ENCODE data around the gene RBMXL3.

The RBMXL3 gene

GRCh38 chrX:115234461-115234860, 45.3 kb downstream of the RBMXL3 start:
- Histone ChIP-seq H3K9ac (ENCODE audit: low read length) (no peak overlapping the region), H3K9me3 (ENCODE audit: insufficient read depth, low read length) (no peaks in the 10 kb centered on the region), H3K4me2 (ENCODE audit: low read length) (no peak overlapping the region), H2AFZ (ENCODE audit: low read depth, low read length) (no peak overlapping the region), H3K27ac (ENCODE audit: low read length) (no peak overlapping the region), H3K4me3 (ENCODE audit: low read length) (no peak overlapping the region), H3K27me3 (ENCODE audit: low read depth, low read length) (no peaks in the 10 kb centered on the region), H4K20me1 (ENCODE audit: insufficient read depth, low read length) (no peaks in the 10 kb centered on the region), H3K36me3 (replicated peaks; ENCODE audit: low read depth, low read length) (no peaks in the 10 kb centered on the region), H3K79me2 (ENCODE audit: low read length) (no peaks in the 10 kb centered on the region), H3K4me1 (ENCODE audit: low read length) (no peaks in the 10 kb centered on the region)
- TF ChIP-seq EZH2phosphoT487 (IDR thresholded peaks at IDR 0.05; ENCODE audit: low read depth), result no peak
- TF ChIP-seq CTCF (IDR thresholded peaks at IDR 0.05; ENCODE audit: low read depth, low read length), result no peak

GRCh38 chrX:115236560-115236959, 47.4 kb downstream of the RBMXL3 start:
- no peak overlapping the region for H3K4me3 ChIP-seq (ENCODE audit: low read length)
- H3K27me3 ChIP-seq (ENCODE audit: low read depth, low read length), result no peaks in the 10 kb centered on the region
- H3K79me2 ChIP-seq (ENCODE audit: low read length), result no peaks in the 10 kb centered on the region
- H3K9me3 ChIP-seq (ENCODE audit: insufficient read depth, low read length), result no peaks in the 10 kb centered on the region
- H3K27ac ChIP-seq (ENCODE audit: low read length), result no peak overlapping the region
- no peak for TF ChIP-seq EZH2phosphoT487 (IDR thresholded peaks at IDR 0.05; ENCODE audit: low read depth)
- TF ChIP-seq CTCF (IDR thresholded peaks at IDR 0.05; ENCODE audit: low read depth, low read length), result no peak
- no peaks in the 10 kb centered on the region for H3K36me3 ChIP-seq (replicated peaks; ENCODE audit: low read depth, low read length)
- no peak overlapping the region for H2AFZ ChIP-seq (ENCODE audit: low read depth, low read length)
- H3K4me1 ChIP-seq (ENCODE audit: low read length), result no peaks in the 10 kb centered on the region
- H3K9ac ChIP-seq (ENCODE audit: low read length), result no peak overlapping the region
- H3K4me2 ChIP-seq (ENCODE audit: low read length), result no peak overlapping the region
- no peaks in the 10 kb centered on the region for H4K20me1 ChIP-seq (ENCODE audit: insufficient read depth, low read length)

GRCh38 chrX:115237056-115237455, 47.8 kb downstream of the RBMXL3 start:
- H3K27me3 ChIP-seq (ENCODE audit: low read depth, low read length), result no peaks in the 10 kb centered on the region
- H3K9me3 ChIP-seq (ENCODE audit: insufficient read depth, low read length), result no peaks in the 10 kb centered on the region
- H3K4me3 ChIP-seq (ENCODE audit: low read length), result no peak overlapping the region
- H3K9ac ChIP-seq (ENCODE audit: low read length), result no peak overlapping the region
- no peaks in the 10 kb centered on the region for H3K36me3 ChIP-seq (replicated peaks; ENCODE audit: low read depth, low read length)
- TF ChIP-seq EZH2phosphoT487 (IDR thresholded peaks at IDR 0.05; ENCODE audit: low read depth) (no peak), CTCF (IDR thresholded peaks at IDR 0.05; ENCODE audit: low read depth, low read length) (no peak)
- H3K27ac ChIP-seq (ENCODE audit: low read length), result no peak overlapping the region
- no peaks in the 10 kb centered on the region for H3K4me1 ChIP-seq (ENCODE audit: low read length)
- H2AFZ ChIP-seq (ENCODE audit: low read depth, low read length), result no peak overlapping the region
- H3K4me2 ChIP-seq (ENCODE audit: low read length), result no peak overlapping the region
- no peaks in the 10 kb centered on the region for H4K20me1 ChIP-seq (ENCODE audit: insufficient read depth, low read length)
- H3K79me2 ChIP-seq (ENCODE audit: low read length), result no peaks in the 10 kb centered on the region

Data from OCI-LY3 (cell line).